Fibroblast of lung (primary cell): Measurements from ENCODE around the gene GPR108. TPM values are rescaled to one million over a fixed set of nuclear protein-coding genes. Genes with fewer than 3 reads are reported as not detected.

ENCODE experiments used
- DNase-seq, 2 donors: peaks; one replicate each; pipeline versions ENCODE4 v3.0.0 to v3.0.0-alpha.2; 2010; ENCODE audit warnings: low read depth in 2 of 2
- H2AFZ ChIP-seq: 2 replicates; pipeline ENCODE4 v1.5.1; 2012; ENCODE audit warnings: low read length, control low read depth, inconsistent platforms
- H3K27ac ChIP-seq: 2 replicates; pipeline ENCODE4 v1.5.1; 2011; ENCODE audit warnings: low read length, control low read depth; ENCODE audit not compliant: insufficient read depth
- H3K27me3 ChIP-seq: 2 replicates; pipeline ENCODE4 v1.5.1; 2011; ENCODE audit warnings: mild to moderate bottlenecking, low read length; ENCODE audit not compliant: control insufficient read depth, insufficient read depth
- H3K36me3 ChIP-seq: 2 replicates; pipeline ENCODE4 v1.5.1; 2011; ENCODE audit warnings: low read length; ENCODE audit not compliant: control insufficient read depth, insufficient read depth
- H3K4me1 ChIP-seq: 2 replicates; pipeline ENCODE4 v1.5.1; 2011; ENCODE audit warnings: low read length; ENCODE audit not compliant: control insufficient read depth, insufficient read depth; ENCODE audit errors: extremely low read depth
- H3K4me2 ChIP-seq: 2 replicates; pipeline ENCODE4 v1.5.1; 2011; ENCODE audit warnings: low read length, control low read depth; ENCODE audit not compliant: insufficient read depth; ENCODE audit errors: extremely low read depth
- H3K4me3 ChIP-seq, 4 experiments: fragments of 200-600 bp in 1 of 4; sonication (generic) in 1 of 4; replicated peaks in 1 of 4; 2 replicates each; pipeline ENCODE4 v1.5.1; 2011 to 2016; ENCODE audit warnings: low read length in 4 of 4, low read depth in 3 of 4, mild to moderate bottlenecking in 3 of 4, control low read depth in 2 of 4, inconsistent platforms in 1 of 4, mixed read lengths in 1 of 4; ENCODE audit not compliant: insufficient read depth in 1 of 4; ENCODE audit errors: control extremely low read depth in 1 of 4
- H3K79me2 ChIP-seq: 2 replicates; pipeline ENCODE4 v1.5.1; 2012; ENCODE audit warnings: mild to moderate bottlenecking, low read length, inconsistent platforms; ENCODE audit not compliant: control insufficient read depth, insufficient read depth
- H3K9ac ChIP-seq: 2 replicates; pipeline ENCODE4 v1.5.1; 2011; ENCODE audit warnings: mild to moderate bottlenecking, low read length, control low read depth; ENCODE audit not compliant: insufficient read depth
- H3K9me3 ChIP-seq: 2 replicates; pipeline ENCODE4 v1.5.1; 2012; ENCODE audit warnings: low read depth, low read length; ENCODE audit not compliant: control insufficient read depth, insufficient read depth
- H4K20me1 ChIP-seq: 2 replicates; pipeline ENCODE4 v1.5.1; 2011; ENCODE audit warnings: low read length; ENCODE audit not compliant: control insufficient read depth, insufficient read depth; ENCODE audit errors: extremely low read depth
- CTCF ChIP-seq, 2 donors: IDR thresholded peaks in 1 of 2; conservative IDR thresholded peaks in 1 of 2; 1 replicate in 1 of 2; 2 replicates in 1 of 2; pipeline ENCODE4 v1.5.1; 2011 to 2012; ENCODE audit warnings: low read length in 2 of 2, control low read depth in 1 of 2, inconsistent platforms in 1 of 2, low read depth in 1 of 2, mild to moderate bottlenecking in 1 of 2
- EZH2 ChIP-seq: IDR thresholded peaks from 2 replicates; pipeline ENCODE4 v1.5.1; 2012; ENCODE audit warnings: low read length, control low read depth, mild to moderate bottlenecking; ENCODE audit errors: missing control alignments
- polyA plus RNA-seq, 2 donors: library from polyadenylated mRNA; depleted of rRNA in 1 of 2; stranded (reverse) in 1 of 2; unstranded in 1 of 2; fragments of >200 nt; gene quantifications; 2 replicates each; pipeline ENCODE4 v1.2.1, GENCODE V29; 2011 to 2012; ENCODE audit warnings: missing spikeins in 1 of 2
- total RNA-seq: library from RNA; depleted of rRNA; stranded (reverse); fragments of >200 nt; gene quantifications from 2 replicates; pipeline ENCODE4 v1.2.1, GENCODE V29; 2014

The GPR108 gene
- total and polyA plus RNA-seq, 2 donors (not counting 1 experiment from before 2014, with no cell fraction given), result 28.4 to 57.0 TPM

- H3K27ac ChIP-seq, result no peak overlapping the region
- H2AFZ ChIP-seq, result no peak overlapping the region
- H3K36me3 ChIP-seq, result peaks cover 3% of the 10 kb centered on the region
- no peaks in the 10 kb centered on the region for H4K20me1 ChIP-seq
- no peak overlapping the region for H3K9ac ChIP-seq
- H3K4me1 ChIP-seq, result peaks cover 3% of the 10 kb centered on the region
- no peaks in the 10 kb centered on the region for H3K9me3 ChIP-seq
- H3K27me3 ChIP-seq, result no peaks in the 10 kb centered on the region
- no peak overlapping the region for H3K4me3 ChIP-seq
- DNase-seq, result no peak
- H3K79me2 ChIP-seq, result no peaks in the 10 kb centered on the region
- TF ChIP-seq CTCF (conservative IDR thresholded peaks at IDR 0.05 in 1 of 2, IDR thresholded peaks at IDR 0.05 in 1 of 2; ENCODE audit: low read depth in 1 of 2, low read length in 2 of 2) (no peak), EZH2 (no peak)
- no peak overlapping the region for H3K4me2 ChIP-seq
These were observed 5.6 kb downstream of the GPR108 start for GRCh38 chr19:6731822-6732221.

- Histone ChIP-seq H3K27ac (no peak overlapping the region), H3K9ac (no peak overlapping the region), H3K4me3 (no peak overlapping the region), H3K4me2 (no peak overlapping the region), H3K36me3 (peaks cover 3% of the 10 kb centered on the region), H3K79me2 (no peaks in the 10 kb centered on the region), H3K9me3 (no peaks in the 10 kb centered on the region), H3K4me1 (peaks cover 3% of the 10 kb centered on the region), H2AFZ (no peak overlapping the region), H4K20me1 (no peaks in the 10 kb centered on the region), H3K27me3 (no peaks in the 10 kb centered on the region)
- DNase-seq, result no peak
- TF ChIP-seq CTCF (conservative IDR thresholded peaks at IDR 0.05 in 1 of 2, IDR thresholded peaks at IDR 0.05 in 1 of 2; ENCODE audit: low read depth in 1 of 2, low read length in 2 of 2), result no peak
- no peak for TF ChIP-seq EZH2
These were observed 6.3 kb downstream of the GPR108 start for GRCh38 chr19:6730941-6731670.

GRCh38 chr19:6730153-6730804 is 7.1 kb downstream of the GPR108 start:
- H3K4me2 ChIP-seq, result no peak overlapping the region
- no peaks in the 10 kb centered on the region for H3K27me3 ChIP-seq
- H3K4me1 ChIP-seq, result no peaks in the 10 kb centered on the region
- no peak overlapping the region for H3K9ac ChIP-seq
- no peak overlapping the region for H2AFZ ChIP-seq
- no peak for TF ChIP-seq CTCF (conservative IDR thresholded peaks at IDR 0.05 in 1 of 2, IDR thresholded peaks at IDR 0.05 in 1 of 2; ENCODE audit: low read depth in 1 of 2, low read length in 2 of 2)
- no peaks in the 10 kb centered on the region for H4K20me1 ChIP-seq
- H3K9me3 ChIP-seq, result no peaks in the 10 kb centered on the region
- DNase-seq, result no peak
- no peak overlapping the region for H3K27ac ChIP-seq
- H3K4me3 ChIP-seq, result no peak overlapping the region
- no peaks in the 10 kb centered on the region for H3K79me2 ChIP-seq
- peaks cover 3% of the 10 kb centered on the region for H3K36me3 ChIP-seq
